NCI-H748 treated with DMSO at 0.1 percent for 48 hours (cell line): ENCODE results near the gene KANSL1.
"Not testable (repeated sequence)": the region's sequence is repeated elsewhere in the genome, so short reads cannot be mapped to it uniquely, and the experiment has no call there.

ENCODE experiments used
- DNase-seq: peaks from one replicate; lab custom pipeline; 2025; lab: John Stamatoyannopoulos, UW

The KANSL1 gene

DNA sequence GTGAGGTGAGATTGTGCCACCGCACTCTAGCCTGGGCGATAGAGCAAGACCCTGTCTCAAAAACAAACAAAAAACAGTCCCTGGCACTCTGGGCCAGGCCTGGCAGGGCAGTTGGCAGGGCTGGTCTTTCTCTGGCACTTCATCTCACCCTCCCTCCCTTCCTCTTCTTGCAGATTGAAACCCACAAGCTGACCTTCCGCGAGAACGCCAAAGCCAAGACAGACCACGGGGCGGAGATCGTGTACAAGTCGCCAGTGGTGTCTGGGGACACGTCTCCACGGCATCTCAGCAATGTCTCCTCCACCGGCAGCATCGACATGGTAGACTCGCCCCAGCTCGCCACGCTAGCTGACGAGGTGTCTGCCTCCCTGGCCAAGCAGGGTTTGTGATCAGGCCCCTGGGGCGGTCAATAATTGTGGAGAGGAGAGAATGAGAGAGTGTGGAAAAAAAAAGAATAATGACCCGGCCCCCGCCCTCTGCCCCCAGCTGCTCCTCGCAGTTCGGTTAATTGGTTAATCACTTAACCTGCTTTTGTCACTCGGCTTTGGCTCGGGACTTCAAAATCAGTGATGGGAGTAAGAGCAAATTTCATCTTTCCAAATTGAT lies 169.3 kb downstream of the KANSL1 start:
- DNase-seq, result no peak

DNA sequence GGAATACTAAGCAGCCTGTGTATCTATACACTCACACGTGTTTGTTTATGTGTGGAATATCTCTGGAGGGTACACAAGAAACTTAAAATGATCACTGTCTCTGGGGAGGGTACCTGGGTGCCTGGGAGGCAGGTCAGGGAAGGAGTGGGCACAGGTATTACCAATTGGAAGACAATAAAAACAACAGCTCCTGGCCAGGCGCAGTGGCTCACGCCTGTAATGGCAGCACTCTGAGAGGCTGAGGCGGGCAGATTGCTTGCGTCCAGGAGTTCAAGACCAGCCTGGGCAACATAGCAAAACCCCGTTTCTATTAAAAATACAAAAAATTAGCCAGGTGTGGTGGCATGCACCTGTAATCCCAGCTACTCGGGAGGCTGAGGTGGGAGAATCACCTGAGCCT lies 169.9 kb downstream of the KANSL1 start:
- DNase-seq, result not testable (repeated sequence)

DNA sequence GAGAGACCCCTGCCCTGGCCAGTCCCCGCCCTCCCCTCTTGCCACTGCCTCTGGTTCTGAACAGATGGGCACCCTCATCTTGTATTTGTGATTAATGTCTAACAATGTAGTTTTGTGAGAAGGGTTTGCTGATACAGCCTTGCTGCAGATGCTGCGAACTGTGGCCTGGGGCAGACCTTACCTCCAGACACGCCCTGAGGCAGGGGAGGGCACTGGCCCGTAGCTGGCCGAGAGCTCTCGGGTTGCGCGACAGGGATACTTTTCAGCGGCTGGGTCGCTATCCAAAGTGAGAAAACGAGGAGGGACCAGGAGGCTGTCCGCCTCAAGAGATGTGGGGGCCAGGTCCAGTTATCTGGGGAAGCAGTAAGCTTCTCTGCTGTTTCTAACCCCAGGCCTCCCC lies 172.2 kb downstream of the KANSL1 start:
- DNase-seq, result no peak

DNA sequence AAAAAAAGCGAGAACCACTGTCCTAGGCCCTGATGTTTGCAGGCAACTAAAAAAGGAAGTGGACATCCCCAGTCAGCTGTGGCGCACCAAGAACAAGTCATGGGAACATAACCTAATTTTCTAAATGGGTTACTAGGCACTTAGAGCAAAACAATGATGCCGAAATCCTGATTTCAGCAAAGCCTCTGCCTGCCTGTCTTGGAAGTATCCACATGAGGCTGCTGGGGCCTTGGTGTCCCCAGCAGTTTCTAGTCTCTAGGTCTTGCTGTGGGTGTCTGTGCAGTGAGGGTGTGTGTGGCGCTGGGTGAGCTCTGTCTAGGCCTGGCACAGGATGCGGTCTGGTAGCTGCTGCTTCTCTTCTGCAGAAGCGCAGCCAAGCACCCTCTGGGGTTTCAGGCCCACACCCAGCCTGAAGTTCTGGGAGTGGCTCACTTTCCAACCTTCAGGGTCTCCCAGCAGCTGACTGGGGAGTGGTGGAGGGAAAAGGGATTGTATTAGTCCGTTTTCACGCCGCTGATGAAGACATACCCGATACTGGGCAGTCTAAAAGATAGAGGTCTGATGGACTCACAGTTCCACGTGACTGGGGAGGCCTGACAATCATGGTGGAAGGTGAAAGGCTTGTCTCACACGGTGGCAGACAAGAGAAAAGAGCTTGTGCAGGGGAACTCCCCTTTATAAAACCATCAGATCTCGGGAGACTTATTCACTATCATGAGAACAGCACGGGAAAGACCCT lies 173.0 kb downstream of the KANSL1 start:
- DNase-seq, result no peak

DNA sequence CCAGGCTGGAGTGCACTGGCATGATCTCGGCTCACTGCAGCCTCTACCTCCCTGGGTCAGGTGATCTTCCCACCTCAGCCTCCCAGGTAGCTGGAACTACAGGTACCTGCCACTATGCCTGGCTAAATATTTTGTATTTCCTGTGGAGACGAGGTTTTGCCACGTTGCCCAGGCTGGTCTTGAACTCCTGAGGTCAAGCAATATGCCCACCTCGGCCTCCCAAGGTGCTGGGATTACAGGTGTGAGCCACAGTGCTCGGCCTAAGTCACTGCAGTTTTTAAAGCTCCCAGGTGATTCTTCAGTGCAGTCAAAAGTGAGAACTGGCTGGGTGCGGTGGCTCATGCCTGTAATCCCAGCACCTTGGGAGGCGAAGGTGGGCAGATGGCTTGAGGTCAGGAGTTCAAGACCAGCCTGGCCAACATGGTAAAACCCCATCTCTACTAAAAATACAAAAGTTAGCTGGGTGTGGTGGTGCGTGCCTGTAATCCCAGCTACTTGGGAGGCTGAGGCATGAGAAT lies 173.8 kb downstream of the KANSL1 start:
- not testable (repeated sequence) for DNase-seq

DNA sequence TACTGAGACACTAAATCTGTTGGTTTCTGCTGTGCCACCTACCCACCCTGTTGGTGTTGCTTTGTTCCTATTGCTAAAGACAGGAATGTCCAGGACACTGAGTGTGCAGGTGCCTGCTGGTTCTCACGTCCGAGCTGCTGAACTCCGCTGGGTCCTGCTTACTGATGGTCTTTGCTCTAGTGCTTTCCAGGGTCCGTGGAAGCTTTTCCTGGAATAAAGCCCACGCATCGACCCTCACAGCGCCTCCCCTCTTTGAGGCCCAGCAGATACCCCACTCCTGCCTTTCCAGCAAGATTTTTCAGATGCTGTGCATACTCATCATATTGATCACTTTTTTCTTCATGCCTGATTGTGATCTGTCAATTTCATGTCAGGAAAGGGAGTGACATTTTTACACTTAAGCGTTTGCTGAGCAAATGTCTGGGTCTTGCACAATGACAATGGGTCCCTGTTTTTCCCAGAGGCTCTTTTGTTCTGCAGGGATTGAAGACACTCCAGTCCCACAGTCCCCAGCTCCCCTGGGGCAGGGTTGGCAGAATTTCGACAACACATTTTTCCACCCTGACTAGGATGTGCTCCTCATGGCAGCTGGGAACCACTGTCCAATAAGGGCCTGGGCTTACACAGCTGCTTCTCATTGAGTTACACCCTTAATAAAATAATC lies 179.6 kb downstream of the KANSL1 start:
- DNase-seq, result no peak

DNA sequence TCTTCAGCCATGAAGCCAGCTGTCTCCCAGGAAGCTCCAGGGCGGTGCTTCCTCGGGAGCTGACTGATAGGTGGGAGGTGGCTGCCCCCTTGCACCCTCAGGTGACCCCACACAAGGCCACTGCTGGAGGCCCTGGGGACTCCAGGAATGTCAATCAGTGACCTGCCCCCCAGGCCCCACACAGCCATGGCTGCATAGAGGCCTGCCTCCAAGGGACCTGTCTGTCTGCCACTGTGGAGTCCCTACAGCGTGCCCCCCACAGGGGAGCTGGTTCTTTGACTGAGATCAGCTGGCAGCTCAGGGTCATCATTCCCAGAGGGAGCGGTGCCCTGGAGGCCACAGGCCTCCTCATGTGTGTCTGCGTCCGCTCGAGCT lies 180.1 kb downstream of the KANSL1 start:
- DNase-seq, result no peak

DNA sequence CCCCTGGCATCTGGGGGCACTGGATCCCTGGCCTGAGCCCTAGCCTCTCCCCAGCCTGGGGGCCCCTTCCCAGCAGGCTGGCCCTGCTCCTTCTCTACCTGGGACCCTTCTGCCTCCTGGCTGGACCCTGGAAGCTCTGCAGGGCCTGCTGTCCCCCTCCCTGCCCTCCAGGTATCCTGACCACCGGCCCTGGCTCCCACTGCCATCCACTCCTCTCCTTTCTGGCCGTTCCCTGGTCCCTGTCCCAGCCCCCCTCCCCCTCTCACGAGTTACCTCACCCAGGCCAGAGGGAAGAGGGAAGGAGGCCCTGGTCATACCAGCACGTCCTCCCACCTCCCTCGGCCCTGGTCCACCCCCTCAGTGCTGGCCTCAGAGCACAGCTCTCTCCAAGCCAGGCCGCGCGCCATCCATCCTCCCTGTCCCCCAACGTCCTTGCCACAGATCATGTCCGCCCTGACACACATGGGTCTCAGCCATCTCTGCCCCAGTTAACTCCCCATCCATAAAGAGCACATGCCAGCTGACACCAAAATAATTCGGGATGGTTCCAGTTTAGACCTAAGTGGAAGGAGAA lies 180.6 kb downstream of the KANSL1 start:
- DNase-seq, result no peak

DNA sequence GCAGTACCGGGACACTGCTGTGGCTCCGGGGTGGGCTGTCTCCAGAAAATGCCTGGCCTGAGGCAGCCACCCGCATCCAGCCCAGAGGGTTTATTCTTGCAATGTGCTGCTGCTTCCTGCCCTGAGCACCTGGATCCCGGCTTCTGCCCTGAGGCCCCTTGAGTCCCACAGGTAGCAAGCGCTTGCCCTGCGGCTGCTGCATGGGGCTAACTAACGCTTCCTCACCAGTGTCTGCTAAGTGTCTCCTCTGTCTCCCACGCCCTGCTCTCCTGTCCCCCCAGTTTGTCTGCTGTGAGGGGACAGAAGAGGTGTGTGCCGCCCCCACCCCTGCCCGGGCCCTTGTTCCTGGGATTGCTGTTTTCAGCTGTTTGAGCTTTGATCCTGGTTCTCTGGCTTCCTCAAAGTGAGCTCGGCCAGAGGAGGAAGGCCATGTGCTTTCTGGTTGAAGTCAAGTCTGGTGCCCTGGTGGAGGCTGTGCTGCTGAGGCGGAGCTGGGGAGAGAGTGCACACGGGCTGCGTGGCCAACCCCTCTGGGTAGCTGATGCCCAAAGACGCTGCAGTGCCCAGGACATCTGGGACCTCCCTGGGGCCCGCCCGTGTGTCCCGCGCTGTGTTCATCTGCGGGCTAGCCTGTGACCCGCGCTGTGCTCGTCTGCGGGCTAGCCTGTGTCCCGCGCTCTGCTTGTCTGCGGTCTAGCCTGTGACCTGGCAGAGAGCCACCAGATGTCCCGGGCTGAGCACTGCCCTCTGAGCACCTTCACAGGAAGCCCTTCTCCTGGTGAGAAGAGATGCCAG lies 181.3 kb downstream of the KANSL1 start:
- no peak for DNase-seq

DNA sequence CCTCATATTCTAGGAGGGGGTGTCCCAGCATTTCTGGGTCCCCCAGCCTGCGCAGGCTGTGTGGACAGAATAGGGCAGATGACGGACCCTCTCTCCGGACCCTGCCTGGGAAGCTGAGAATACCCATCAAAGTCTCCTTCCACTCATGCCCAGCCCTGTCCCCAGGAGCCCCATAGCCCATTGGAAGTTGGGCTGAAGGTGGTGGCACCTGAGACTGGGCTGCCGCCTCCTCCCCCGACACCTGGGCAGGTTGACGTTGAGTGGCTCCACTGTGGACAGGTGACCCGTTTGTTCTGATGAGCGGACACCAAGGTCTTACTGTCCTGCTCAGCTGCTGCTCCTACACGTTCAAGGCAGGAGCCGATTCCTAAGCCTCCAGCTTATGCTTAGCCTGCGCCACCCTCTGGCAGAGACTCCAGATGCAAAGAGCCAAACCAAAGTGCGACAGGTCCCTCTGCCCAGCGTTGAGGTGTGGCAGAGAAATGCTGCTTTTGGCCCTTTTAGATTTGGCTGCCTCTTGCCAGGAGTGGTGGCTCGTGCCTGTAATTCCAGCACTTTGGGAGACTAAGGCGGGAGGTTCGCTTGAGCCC lies 182.5 kb downstream of the KANSL1 start:
- DNase-seq, result no peak

DNA sequence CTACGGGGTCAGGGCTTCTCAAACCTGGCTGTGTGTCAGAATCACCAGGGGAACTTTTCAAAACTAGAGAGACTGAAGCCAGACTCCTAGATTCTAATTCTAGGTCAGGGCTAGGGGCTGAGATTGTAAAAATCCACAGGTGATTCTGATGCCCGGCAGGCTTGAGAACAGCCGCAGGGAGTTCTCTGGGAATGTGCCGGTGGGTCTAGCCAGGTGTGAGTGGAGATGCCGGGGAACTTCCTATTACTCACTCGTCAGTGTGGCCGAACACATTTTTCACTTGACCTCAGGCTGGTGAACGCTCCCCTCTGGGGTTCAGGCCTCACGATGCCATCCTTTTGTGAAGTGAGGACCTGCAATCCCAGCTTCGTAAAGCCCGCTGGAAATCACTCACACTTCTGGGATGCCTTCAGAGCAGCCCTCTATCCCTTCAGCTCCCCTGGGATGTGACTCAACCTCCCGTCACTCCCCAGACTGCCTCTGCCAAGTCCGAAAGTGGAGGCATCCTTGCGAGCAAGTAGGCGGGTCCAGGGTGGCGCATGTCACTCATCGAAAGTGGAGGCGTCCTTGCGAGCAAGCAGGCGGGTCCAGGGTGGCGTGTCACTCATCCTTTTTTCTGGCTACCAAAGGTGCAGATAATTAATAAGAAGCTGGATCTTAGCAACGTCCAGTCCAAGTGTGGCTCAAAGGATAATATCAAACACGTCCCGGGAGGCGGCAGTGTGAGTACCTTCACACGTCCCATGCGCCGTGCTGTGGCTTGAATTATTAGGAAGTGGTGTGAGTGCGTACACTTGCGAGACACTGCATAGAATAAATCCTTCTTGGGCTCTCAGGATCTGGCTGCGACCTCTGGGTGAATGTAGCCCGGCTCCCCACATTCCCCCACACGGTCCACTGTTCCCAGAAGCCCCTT lies 183.3 kb downstream of the KANSL1 start:
- no peak for DNase-seq

DNA sequence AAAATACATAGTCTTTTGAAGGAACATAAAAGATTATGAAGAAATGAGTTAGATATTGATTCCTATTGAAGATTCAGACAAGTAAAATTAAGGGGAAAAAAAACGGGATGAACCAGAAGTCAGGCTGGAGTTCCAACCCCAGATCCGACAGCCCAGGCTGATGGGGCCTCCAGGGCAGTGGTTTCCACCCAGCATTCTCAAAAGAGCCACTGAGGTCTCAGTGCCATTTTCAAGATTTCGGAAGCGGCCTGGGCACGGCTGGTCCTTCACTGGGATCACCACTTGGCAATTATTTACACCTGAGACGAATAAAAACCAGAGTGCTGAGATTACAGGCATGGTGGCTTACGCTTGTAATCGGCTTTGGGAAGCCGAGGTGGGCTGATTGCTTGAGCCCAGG lies 184.6 kb downstream of the KANSL1 start:
- DNase-seq, result no peak

DNA sequence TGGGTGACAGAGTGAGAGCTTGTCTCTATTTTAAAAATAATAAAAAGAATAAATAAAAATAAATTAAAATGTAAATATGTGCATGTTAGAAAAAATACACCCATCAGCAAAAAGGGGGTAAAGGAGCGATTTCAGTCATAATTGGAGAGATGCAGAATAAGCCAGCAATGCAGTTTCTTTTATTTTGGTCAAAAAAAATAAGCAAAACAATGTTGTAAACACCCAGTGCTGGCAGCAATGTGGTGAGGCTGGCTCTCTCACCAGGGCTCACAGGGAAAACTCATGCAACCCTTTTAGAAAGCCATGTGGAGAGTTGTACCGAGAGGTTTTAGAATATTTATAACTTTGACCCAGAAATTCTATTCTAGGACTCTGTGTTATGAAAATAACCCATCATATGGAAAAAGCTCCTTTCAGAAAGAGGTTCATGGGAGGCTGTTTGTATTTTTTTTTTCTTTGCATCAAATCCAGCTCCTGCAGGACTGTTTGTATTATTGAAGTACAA lies 185.7 kb downstream of the KANSL1 start:
- no peak for DNase-seq

DNA sequence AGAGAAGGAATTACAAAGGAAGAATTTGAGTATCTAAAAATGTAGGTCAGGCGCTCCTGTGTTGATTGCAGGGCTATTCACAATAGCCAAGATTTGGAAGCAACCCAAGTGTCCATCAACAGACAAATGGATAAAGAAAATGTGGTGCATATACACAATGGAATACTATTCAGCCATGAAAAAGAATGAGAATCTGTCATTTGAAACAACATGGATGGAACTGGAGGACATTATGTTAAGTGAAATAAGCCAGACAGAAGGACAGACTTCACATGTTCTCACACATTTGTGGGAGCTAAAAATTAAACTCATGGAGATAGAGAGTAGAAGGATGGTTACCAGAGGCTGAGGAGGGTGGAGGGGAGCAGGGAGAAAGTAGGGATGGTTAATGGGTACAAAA lies 187.1 kb downstream of the KANSL1 start:
- DNase-seq, result not testable (repeated sequence)

DNA sequence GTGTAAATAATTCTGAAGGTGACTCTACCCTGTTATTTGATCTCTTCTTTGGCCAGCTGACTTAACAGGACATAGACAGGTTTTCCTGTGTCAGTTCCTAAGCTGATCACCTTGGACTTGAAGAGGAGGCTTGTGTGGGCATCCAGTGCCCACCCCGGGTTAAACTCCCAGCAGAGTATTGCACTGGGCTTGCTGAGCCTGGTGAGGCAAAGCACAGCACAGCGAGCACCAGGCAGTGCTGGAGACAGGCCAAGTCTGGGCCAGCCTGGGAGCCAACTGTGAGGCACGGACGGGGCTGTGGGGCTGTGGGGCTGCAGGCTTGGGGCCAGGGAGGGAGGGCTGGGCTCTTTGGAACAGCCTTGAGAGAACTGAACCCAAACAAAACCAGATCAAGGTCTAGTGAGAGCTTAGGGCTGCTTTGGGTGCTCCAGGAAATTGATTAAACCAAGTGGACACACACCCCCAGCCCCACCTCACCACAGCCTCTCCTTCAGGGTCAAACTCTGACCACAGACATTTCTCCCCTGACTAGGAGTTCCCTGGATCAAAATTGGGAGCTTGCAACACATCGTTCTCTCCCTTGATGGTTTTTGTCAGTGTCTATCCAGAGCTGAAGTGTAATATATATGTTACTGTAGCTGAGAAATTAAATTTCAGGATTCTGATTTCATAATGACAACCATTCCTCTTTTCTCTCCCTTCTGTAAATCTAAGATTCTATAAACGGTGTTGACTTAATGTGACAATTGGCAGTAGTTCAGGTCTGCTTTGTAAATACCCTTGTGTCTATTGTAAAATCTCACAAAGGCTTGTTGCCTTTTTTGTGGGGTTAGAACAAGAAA lies 189.1 kb downstream of the KANSL1 start:
- DNase-seq, result peak; percentile 3

DNA sequence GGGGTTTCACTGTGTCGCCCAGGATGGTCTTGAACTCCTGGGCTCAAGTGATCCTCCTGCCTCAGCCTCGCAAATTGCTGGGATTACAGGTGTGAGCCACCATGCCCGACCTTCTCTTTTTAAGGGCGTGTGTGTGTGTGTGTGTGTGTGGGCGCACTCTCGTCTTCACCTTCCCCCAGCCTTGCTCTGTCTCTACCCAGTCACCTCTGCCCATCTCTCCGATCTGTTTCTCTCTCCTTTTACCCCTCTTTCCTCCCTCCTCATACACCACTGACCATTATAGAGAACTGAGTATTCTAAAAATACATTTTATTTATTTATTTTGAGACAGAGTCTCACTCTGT lies 190.3 kb downstream of the KANSL1 start:
- DNase-seq, result no peak

DNA sequence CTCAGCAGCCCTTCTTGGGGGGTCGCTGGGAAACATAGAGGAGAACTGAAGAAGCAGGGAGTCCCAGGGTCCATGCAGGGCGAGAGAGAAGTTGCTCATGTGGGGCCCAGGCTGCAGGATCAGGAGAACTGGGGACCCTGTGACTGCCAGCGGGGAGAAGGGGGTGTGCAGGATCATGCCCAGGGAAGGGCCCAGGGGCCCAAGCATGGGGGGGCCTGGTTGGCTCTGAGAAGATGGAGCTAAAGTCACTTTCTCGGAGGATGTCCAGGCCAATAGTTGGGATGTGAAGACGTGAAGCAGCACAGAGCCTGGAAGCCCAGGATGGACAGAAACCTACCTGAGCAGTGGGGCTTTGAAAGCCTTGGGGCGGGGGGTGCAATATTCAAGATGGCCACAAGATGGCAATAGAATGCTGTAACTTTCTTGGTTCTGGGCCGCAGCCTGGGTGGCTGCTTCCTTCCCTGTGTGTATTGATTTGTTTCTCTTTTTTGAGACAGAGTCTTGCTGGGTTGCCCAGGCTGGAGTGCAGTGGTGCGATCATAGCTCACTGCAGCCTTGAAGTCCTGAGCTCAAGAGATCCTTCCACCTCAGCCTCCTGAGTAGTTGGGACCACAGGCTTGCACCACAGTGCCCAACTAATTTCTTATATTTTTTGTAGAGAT lies 190.8 kb downstream of the KANSL1 start:
- DNase-seq, result peak; percentile 30

DNA sequence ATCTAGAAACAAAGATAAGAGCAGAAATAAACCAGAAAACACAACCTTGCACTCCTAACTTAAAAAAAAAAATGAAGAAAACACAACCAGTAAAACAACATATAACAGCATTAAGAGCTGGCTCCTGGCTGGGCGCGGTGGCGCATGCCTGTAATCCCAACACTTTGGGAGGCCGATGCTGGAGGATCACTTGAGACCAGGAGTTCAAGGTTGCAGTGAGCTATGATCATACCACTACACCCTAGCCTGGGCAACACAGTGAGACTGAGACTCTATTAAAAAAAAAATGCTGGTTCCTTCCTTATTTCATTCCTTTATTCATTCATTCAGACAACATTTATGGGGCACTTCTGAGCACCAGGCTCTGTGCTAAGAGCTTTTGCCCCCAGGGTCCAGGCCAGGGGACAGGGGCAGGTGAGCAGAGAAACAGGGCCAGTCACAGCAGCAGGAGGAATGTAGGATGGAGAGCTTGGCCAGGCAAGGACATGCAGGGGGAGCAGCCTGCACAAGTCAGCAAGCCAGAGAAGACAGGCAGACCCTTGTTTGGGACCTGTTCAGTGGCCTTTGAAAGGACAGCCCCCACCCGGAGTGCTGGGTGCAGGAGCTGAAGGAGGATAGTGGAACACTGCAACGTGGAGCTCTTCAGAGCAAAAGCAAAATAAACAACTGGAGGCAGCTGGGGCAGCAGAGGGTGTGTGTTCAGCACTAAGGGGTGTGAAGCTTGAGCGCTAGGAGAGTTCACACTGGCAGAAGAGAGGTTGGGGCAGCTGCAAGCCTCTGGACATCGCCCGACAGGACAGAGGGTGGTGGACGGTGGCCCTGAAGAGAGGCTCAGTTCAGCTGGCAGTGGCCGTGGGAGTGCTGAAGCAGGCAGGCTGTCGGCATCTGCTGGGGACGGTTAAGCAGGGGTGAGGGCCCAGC lies 191.6 kb downstream of the KANSL1 start:
- DNase-seq, result no peak
